Thyroid gland (tissue), 4 donors: ENCODE measurements around the gene TLE5. TPM values are rescaled to one million over a fixed set of nuclear protein-coding genes. Genes with fewer than 3 reads are reported as not detected.

Source experiments
- DNase-seq, 2 donors: peaks; one replicate each; pipeline ENCODE4 v3.0.0-alpha.2; 2019
- H3K27ac ChIP-seq, 3 donors: fragments of 200-600 bp; sonication (generic); 1 replicate in 2 of 3; 2 replicates in 1 of 3; pipeline ENCODE4 v1.5.1; 2016 to 2019; ENCODE audit warnings: mild to moderate bottlenecking in 1 of 3, moderate library complexity in 1 of 3
- H3K27me3 ChIP-seq: fragments of 200-600 bp; sonication (generic); one replicate; pipeline ENCODE4 v1.5.1; 2019
- H3K36me3 ChIP-seq, 2 donors: fragments of 200-600 bp; sonication (generic); one replicate each; pipeline ENCODE4 v1.5.1; 2016 to 2019
- H3K4me1 ChIP-seq, 2 donors: fragments of 200-600 bp; sonication (generic); one replicate each; pipeline ENCODE4 v1.5.1; 2017 to 2019
- H3K4me3 ChIP-seq, 3 donors: fragments of 200-600 bp; sonication (generic); replicated peaks in 1 of 3; 1 replicate in 2 of 3; 2 replicates in 1 of 3; pipeline ENCODE4 v1.5.1; 2016; ENCODE audit warnings: mild to moderate bottlenecking in 1 of 3
- H3K9me3 ChIP-seq: fragments of 200-600 bp; sonication (generic); one replicate; pipeline ENCODE4 v1.5.1; 2017
- CTCF ChIP-seq, 6 experiments: fragments of 200-600 bp in 3 of 6; fragments of 450-650 bp in 3 of 6; sonication (generic) in 3 of 6; IDR thresholded peaks; one replicate each; pipeline ENCODE4 v1.5.1; 2016 to 2019; ENCODE audit warnings: antibody characterized with exemption in 6 of 6, mild to moderate bottlenecking in 2 of 6, inconsistent platforms in 1 of 6, moderate library complexity in 1 of 6
- POLR2A ChIP-seq, 2 donors: fragments of 450-650 bp; IDR thresholded peaks; one replicate each; pipeline ENCODE4 v1.6.1; 2017; ENCODE audit warnings: antibody characterized with exemption in 2 of 2, mild to moderate bottlenecking in 2 of 2, moderate library complexity in 1 of 2
- WGBS, 2 donors: methylation state at CpG; one replicate each; pipeline ENCODE4 v1.1.5; 2017; 5-methylcytosine and 5-hydroxymethylcytosine counted together
- intact Hi-C: fragments of 100-400 bp; cut with DNase I; formaldehyde crosslinking; loops from one replicate; pipeline ENCODE4 v1.15.1; 2023
- total RNA-seq, 4 donors: library from RNA; depleted of rRNA; stranded (reverse); fragments of >200 nt; gene quantifications; one replicate each; pipeline ENCODE4 v1.2.3, GENCODE V29; 2016

Gene TLE5
- total RNA-seq, 4 donors from 2014 or later = 398 to 892 (median 498) TPM

DNA sequence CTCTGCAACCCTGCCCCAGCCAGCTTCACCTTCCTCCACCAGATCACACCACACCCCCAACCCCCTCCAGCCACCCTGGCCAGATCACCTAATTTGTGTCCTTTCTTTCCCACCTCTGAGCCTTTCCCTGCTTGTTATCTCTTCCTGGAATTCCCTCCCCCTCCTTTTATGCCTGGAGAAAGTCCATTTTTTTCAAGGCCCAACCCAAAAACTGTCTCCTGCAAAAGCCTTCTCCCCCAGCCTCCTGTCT, 28.0 kb downstream of the TLE5 start:
- H3K27me3 ChIP-seq = no peaks in the 10 kb centered on the region
- peaks cover 15 to 32% of the 10 kb centered on the region in 2 donors for H3K4me1 ChIP-seq
- no peak overlapping the region for H3K4me3 ChIP-seq
- intact Hi-C loops = loop anchor here (5.0 kb wide), 1 partner anchor 73 kb away; no protein-coding TSS in a partner anchor
- no peaks in the 10 kb centered on the region for H3K36me3 ChIP-seq
- TF ChIP-seq POLR2A (IDR thresholded peaks at IDR 0.05) (no peak), CTCF (IDR thresholded peaks at IDR 0.05) (no peak)
- DNase-seq = no peak
- H3K27ac ChIP-seq = peak overlapping the region in 1 of 3 donors; percentile 77
- H3K9me3 ChIP-seq = no peaks in the 10 kb centered on the region

DNA sequence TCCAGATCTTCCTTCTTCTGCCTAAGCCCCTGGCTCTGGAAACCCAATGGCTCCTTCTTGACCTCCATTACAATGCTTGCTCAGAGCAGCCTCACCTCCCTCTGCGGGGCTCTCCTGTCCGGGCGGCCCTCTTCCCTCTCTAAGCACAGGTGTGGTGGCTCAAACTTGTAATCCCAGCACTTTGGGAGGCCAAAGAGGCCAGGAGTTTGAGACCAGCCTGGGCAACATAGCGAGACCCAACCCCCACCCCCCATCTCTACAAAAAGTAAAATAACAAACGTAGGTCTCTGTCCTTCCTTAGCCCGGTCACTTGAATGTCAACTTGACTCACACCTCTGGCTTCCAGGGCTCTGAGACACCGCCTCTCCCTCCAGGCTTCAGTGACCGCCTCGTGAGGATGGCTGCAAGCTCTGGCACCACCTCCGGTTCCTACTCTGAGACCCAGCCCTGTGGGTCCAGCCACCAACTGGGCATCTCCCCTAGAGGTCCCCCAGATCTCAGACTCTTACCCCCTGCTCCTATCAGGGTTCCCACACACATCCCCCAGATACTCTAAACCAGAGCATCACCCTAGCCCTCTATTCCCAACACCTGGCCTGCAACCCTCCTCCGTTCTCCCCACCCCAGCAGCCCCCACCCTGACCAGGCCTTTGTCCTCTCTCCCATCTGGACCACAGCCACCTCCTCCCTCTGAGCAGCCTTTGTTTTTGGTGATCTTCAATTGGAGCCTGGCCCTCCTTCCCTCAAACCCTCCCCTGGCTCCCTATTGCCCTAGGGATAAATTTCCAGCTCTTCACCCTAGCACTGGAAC, 28.5 kb downstream of the TLE5 start:
- DNase-seq = peak in 1 of 2 donors; percentile 44
- intact Hi-C loops = loop anchor here (5.0 kb wide), 1 partner anchor 74 kb away; no protein-coding TSS in a partner anchor
- H3K27ac ChIP-seq = peak overlapping the region in 1 of 3 donors; percentile 77

GRCh38 chr19:3031607-3031867, 30.8 kb downstream of the TLE5 start:
- H3K4me3 ChIP-seq = no peak overlapping the region
- no peaks in the 10 kb centered on the region for H3K27me3 ChIP-seq
- peaks cover 20 to 33% of the 10 kb centered on the region in 2 donors for H3K4me1 ChIP-seq
- 78 to 82% methylated on average over 5 of the region's 5 CpGs for WGBS, 2 donors
- intact Hi-C loops = loop anchor here (5.0 kb wide), 1 partner anchor 76 kb away; no protein-coding TSS in a partner anchor
- no peaks in the 10 kb centered on the region for H3K36me3 ChIP-seq
- H3K27ac ChIP-seq = no peak overlapping the region
- no peak for DNase-seq
- TF ChIP-seq POLR2A (IDR thresholded peaks at IDR 0.05) (no peak), CTCF (IDR thresholded peaks at IDR 0.05) (no peak)
- H3K9me3 ChIP-seq = no peaks in the 10 kb centered on the region

More for the DNA sequence above, 28.5 kb downstream of the TLE5 start:
- H3K4me3 ChIP-seq = no peak overlapping the region
- WGBS, 2 donors = 59 to 69% methylated on average over 11 of the region's 11 CpGs
- peaks cover 15 to 32% of the 10 kb centered on the region in 2 donors for H3K4me1 ChIP-seq
- no peaks in the 10 kb centered on the region for H3K9me3 ChIP-seq
- no peak for TF ChIP-seq CTCF (IDR thresholded peaks at IDR 0.05)
- H3K27me3 ChIP-seq = no peaks in the 10 kb centered on the region
- H3K36me3 ChIP-seq = no peaks in the 10 kb centered on the region

- peak; percentile 58 for DNase-seq
- H3K27me3 ChIP-seq = no peaks in the 10 kb centered on the region
- H3K9me3 ChIP-seq = no peaks in the 10 kb centered on the region
- intact Hi-C loops = loop anchor here (5.0 kb wide), 1 partner anchor 42 kb away; no protein-coding TSS in a partner anchor
- WGBS, 2 donors = 11 to 50% methylated on average over 4 to 15 of the region's 85 CpGs
- H3K4me3 ChIP-seq = peak within 1 kb of the TSS; percentile 59 to 71 (median 69)
- H3K36me3 ChIP-seq = no peaks in the 10 kb centered on the region
- peak within 1 kb of the TSS; percentile 73 to 82 (median 78) for H3K27ac ChIP-seq
- H3K4me1 ChIP-seq = peaks cover 10 to 20% of the 10 kb centered on the region in 2 donors
- TF ChIP-seq POLR2A (IDR thresholded peaks at IDR 0.05) (no peak), CTCF (IDR thresholded peaks at IDR 0.05) (no peak)
These were observed 33.0 kb downstream of the TLE5 start, which contains the start of gene TLE2 for GRCh38 chr19:3029065-3029923. Gene TLE2, minus strand, starts transcription at chr19:3029280. Its CDS starts 376 bp downstream, at chr19:3028904.
